Neural cell (in vitro differentiated cells): Measurements from ENCODE around the gene SHROOM4. TPM values are rescaled to one million over a fixed set of nuclear protein-coding genes. Genes with fewer than 3 reads are reported as not detected.

Source experiments
- H2AFZ ChIP-seq: fragments of 200-600, 300-800 bp; sonication (generic), shearing (Covaris generic); 2 replicates; pipeline ENCODE4 v1.6.0; 2014; ENCODE audit warnings: low read depth, mild to moderate bottlenecking, antibody characterized with exemption, low read length, moderate library complexity
- H3F3A ChIP-seq: fragments of 200-600 bp; shearing (Covaris generic); 2 replicates; pipeline ENCODE4 v1.6.1; 2016; ENCODE audit warnings: mild to moderate bottlenecking, moderate library complexity, mixed read lengths, antibody characterized with exemption, low read length; ENCODE audit not compliant: insufficient read depth, poor library complexity, severe bottlenecking
- H3K27ac ChIP-seq: fragments of 200-600, 300-800 bp; sonication (generic), shearing (Covaris generic); 2 replicates; pipeline ENCODE4 v1.5.1; 2014; ENCODE audit warnings: mild to moderate bottlenecking, low read length, moderate library complexity
- H3K27me3 ChIP-seq: fragments of 300-800, 200-600 bp; sonication (generic), shearing (Covaris generic); 2 replicates; pipeline ENCODE4 v1.6.0; 2014; ENCODE audit warnings: mild to moderate bottlenecking, low read depth, low read length, moderate library complexity; ENCODE audit not compliant: insufficient read depth
- H3K36me3 ChIP-seq: fragments of 300-800, 200-600 bp; sonication (generic), shearing (Covaris generic); 2 replicates; pipeline ENCODE4 v1.5.1; 2014; ENCODE audit warnings: mild to moderate bottlenecking, antibody characterized with exemption, low read length, moderate library complexity; ENCODE audit not compliant: insufficient read depth
- H3K4me2 ChIP-seq: fragments of 300-800, 200-600 bp; sonication (generic), shearing (Covaris generic); 2 replicates; pipeline ENCODE4 v1.6.0; 2014; ENCODE audit warnings: mild to moderate bottlenecking, low read length
- H3K4me3 ChIP-seq: fragments of 300-800, 200-600 bp; sonication (generic), shearing (Covaris generic); 2 replicates; pipeline ENCODE4 v1.5.1; 2014; ENCODE audit warnings: mild to moderate bottlenecking, low read length, moderate library complexity
- H3K79me2 ChIP-seq: fragments of 200-600 bp; shearing (Covaris generic); replicated peaks from 2 replicates; pipeline ENCODE4 v1.6.0; 2014; ENCODE audit warnings: mild to moderate bottlenecking, low read length, moderate library complexity; ENCODE audit not compliant: insufficient read depth
- H3K9ac ChIP-seq: fragments of 300-800, 200-600 bp; sonication (generic), shearing (Covaris generic); 2 replicates; pipeline ENCODE4 v1.6.1; 2016; ENCODE audit warnings: mild to moderate bottlenecking, low read length, mixed read lengths
- H3K9me2 ChIP-seq: fragments of 200-600 bp; shearing (Covaris generic); 2 replicates; pipeline ENCODE4 v1.6.1; 2016; ENCODE audit warnings: mild to moderate bottlenecking, low read length, mixed read lengths; ENCODE audit not compliant: insufficient read depth
- H3K9me3 ChIP-seq: fragments of 200-600, 300-800 bp; sonication (generic), shearing (Covaris generic); 2 replicates; pipeline ENCODE4 v1.6.1; 2016; ENCODE audit warnings: mild to moderate bottlenecking, mixed run types, low read length, moderate library complexity, mixed read lengths
- H4K20me1 ChIP-seq: fragments of 200-600 bp; shearing (Covaris generic); 2 replicates; pipeline ENCODE4 v1.6.1; 2016; ENCODE audit warnings: mild to moderate bottlenecking, mixed run types; ENCODE audit not compliant: insufficient read depth
- EP300 ChIP-seq: fragments of 450-650 bp; conservative IDR thresholded peaks from 2 replicates; pipeline ENCODE4 v1.6.1; 2014; ENCODE audit warnings: antibody characterized with exemption, mild to moderate bottlenecking, moderate library complexity; ENCODE audit not compliant: poor library complexity, severe bottlenecking
- EZH2 ChIP-seq: fragments of 200-600, 300-800 bp; shearing (Covaris generic), sonication (generic); IDR thresholded peaks from 2 replicates; pipeline ENCODE4 v1.6.1; 2014; ENCODE audit warnings: antibody characterized with exemption, low read length, borderline replicate concordance, mild to moderate bottlenecking; ENCODE audit not compliant: insufficient read depth, poor library complexity, severe bottlenecking
- MXI1 ChIP-seq: fragments of 450-650 bp; conservative IDR thresholded peaks from 2 replicates; pipeline ENCODE4 v1.6.1; 2014; ENCODE audit warnings: antibody characterized with exemption, mild to moderate bottlenecking; ENCODE audit not compliant: poor library complexity, severe bottlenecking
- POLR2AphosphoS5 ChIP-seq: IDR thresholded peaks from 2 replicates; pipeline ENCODE4 v1.6.1; 2012
- RAD21 ChIP-seq: fragments of 450-650 bp; conservative IDR thresholded peaks from 2 replicates; pipeline ENCODE4 v1.6.1; 2014; ENCODE audit warnings: antibody characterized with exemption, mild to moderate bottlenecking, moderate library complexity
- SMC3 ChIP-seq: fragments of 450-650 bp; conservative IDR thresholded peaks from 2 replicates; pipeline ENCODE4 v1.6.1; 2014; ENCODE audit warnings: antibody characterized with exemption, mild to moderate bottlenecking, moderate library complexity; ENCODE audit not compliant: poor library complexity
- TAF1 ChIP-seq: IDR thresholded peaks from 2 replicates; pipeline ENCODE4 v1.6.1; 2012; ENCODE audit warnings: low read depth
- polyA plus RNA-seq: library from polyadenylated mRNA; depleted of rRNA; stranded (reverse); fragments of >200 nt; gene quantifications from 2 replicates; pipeline ENCODE4 v1.2.3, GENCODE V29; 2014
- TF ChIP-seq, protein P1 (sequence below): IDR thresholded peaks from 2 replicates; pipeline ENCODE4 v1.6.1; 2012; ENCODE audit warnings: borderline replicate concordance
- TF ChIP-seq, protein P2 (sequence below): fragments of 450-650 bp; IDR thresholded peaks from 2 replicates; pipeline ENCODE4 v1.5.1; 2014; ENCODE audit warnings: antibody characterized with exemption, mild to moderate bottlenecking, moderate library complexity; ENCODE audit not compliant: poor library complexity, severe bottlenecking

SHROOM4 gene
- polyA plus RNA-seq, 1 donor from 2014 or later, result 1.4 TPM

DNA sequence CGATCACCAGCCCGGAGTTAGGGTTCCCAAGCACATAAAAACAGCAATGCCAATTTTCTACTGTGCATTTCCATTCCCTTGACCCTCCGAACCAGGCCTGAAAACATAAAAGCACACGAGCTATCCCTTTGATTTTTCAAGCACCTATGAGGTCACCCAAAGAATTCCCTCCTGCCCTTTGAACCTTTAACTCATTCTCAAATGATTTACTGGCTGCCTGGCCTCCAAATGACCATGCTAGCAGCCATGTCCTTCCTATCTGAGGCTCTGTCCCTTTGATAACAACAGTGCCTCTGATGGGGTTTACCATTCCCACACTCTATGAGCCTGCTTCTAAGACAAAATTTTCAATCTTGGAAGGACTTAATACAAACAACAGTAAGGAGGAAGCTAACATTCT is 15.2 kb downstream of the SHROOM4 start:
- TF ChIP-seq RAD21 (no peak), EP300 (no peak), MXI1 (no peak), POLR2AphosphoS5 (no peak), TAF1 (no peak), SMC3 (no peak), EZH2 (no peak)
- TF ChIP-seq, protein P1, sequence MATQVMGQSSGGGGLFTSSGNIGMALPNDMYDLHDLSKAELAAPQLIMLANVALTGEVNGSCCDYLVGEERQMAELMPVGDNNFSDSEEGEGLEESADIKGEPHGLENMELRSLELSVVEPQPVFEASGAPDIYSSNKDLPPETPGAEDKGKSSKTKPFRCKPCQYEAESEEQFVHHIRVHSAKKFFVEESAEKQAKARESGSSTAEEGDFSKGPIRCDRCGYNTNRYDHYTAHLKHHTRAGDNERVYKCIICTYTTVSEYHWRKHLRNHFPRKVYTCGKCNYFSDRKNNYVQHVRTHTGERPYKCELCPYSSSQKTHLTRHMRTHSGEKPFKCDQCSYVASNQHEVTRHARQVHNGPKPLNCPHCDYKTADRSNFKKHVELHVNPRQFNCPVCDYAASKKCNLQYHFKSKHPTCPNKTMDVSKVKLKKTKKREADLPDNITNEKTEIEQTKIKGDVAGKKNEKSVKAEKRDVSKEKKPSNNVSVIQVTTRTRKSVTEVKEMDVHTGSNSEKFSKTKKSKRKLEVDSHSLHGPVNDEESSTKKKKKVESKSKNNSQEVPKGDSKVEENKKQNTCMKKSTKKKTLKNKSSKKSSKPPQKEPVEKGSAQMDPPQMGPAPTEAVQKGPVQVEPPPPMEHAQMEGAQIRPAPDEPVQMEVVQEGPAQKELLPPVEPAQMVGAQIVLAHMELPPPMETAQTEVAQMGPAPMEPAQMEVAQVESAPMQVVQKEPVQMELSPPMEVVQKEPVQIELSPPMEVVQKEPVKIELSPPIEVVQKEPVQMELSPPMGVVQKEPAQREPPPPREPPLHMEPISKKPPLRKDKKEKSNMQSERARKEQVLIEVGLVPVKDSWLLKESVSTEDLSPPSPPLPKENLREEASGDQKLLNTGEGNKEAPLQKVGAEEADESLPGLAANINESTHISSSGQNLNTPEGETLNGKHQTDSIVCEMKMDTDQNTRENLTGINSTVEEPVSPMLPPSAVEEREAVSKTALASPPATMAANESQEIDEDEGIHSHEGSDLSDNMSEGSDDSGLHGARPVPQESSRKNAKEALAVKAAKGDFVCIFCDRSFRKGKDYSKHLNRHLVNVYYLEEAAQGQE, result no peak
- TF ChIP-seq, protein P2, sequence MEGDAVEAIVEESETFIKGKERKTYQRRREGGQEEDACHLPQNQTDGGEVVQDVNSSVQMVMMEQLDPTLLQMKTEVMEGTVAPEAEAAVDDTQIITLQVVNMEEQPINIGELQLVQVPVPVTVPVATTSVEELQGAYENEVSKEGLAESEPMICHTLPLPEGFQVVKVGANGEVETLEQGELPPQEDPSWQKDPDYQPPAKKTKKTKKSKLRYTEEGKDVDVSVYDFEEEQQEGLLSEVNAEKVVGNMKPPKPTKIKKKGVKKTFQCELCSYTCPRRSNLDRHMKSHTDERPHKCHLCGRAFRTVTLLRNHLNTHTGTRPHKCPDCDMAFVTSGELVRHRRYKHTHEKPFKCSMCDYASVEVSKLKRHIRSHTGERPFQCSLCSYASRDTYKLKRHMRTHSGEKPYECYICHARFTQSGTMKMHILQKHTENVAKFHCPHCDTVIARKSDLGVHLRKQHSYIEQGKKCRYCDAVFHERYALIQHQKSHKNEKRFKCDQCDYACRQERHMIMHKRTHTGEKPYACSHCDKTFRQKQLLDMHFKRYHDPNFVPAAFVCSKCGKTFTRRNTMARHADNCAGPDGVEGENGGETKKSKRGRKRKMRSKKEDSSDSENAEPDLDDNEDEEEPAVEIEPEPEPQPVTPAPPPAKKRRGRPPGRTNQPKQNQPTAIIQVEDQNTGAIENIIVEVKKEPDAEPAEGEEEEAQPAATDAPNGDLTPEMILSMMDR, result no peak
- Histone ChIP-seq H3F3A (no peaks in the 10 kb centered on the region), H3K4me2 (no peak overlapping the region), H4K20me1 (no peaks in the 10 kb centered on the region), H3K9me3 (no peaks in the 10 kb centered on the region), H2AFZ (no peak overlapping the region), H3K36me3 (no peaks in the 10 kb centered on the region), H3K9me2 (no peaks in the 10 kb centered on the region), H3K4me3 (no peak overlapping the region), H3K27ac (no peak overlapping the region), H3K79me2 (no peaks in the 10 kb centered on the region), H3K9ac (no peak overlapping the region), H3K27me3 (no peaks in the 10 kb centered on the region)

DNA sequence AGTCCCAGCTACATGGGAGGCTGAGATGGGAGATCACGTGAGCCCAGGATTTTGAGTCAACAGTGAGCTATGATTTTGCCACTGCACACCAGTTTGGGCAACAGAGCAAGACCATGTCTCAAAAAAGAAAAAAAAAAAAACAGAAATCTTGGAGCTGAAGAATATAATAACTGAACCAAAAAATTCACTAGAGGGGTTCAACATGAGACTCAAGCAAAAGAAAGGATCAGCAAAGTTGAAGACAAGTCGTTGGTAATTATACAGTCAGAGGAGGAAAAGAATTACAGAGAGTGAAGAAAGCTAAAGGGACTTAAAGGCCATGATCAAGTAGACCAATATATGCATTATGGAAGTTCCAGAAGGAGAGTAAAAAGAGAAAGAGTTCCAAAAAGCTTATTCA is 26.9 kb downstream of the SHROOM4 start:
- Histone ChIP-seq H4K20me1 (no peaks in the 10 kb centered on the region), H3K79me2 (no peaks in the 10 kb centered on the region), H3K27ac (no peak overlapping the region), H3F3A (no peaks in the 10 kb centered on the region), H3K4me3 (no peak overlapping the region), H3K9me2 (no peaks in the 10 kb centered on the region), H3K4me2 (no peak overlapping the region), H3K9ac (no peak overlapping the region), H3K27me3 (no peaks in the 10 kb centered on the region), H3K9me3 (no peaks in the 10 kb centered on the region), H3K36me3 (no peaks in the 10 kb centered on the region), H2AFZ (no peak overlapping the region)
- TF ChIP-seq POLR2AphosphoS5 (no peak), EZH2 (no peak), TAF1 (no peak), SMC3 (no peak), RAD21 (no peak), MXI1 (no peak), EP300 (no peak)
- TF ChIP-seq, protein P1, result no peak
- TF ChIP-seq, protein P2, result no peak
